LNCaP clone FGC (cell line): ENCODE measurements around the gene RAP1GDS1.
"Not testable (repeated sequence)": the region's sequence is repeated elsewhere in the genome, so short reads cannot be mapped to it uniquely, and the experiment has no call there.

Experiments used
- DNase-seq: peaks from one replicate; pipeline ENCODE4 v3.0.0-alpha.2; 2011; ENCODE audit warnings: low read depth
- H3K4me3 ChIP-seq: 2 replicates; pipeline ENCODE4 v1.5.1; 2011; ENCODE audit warnings: mild to moderate bottlenecking, low read depth, low read length, control low read depth
- TF ChIP-seq, protein P1 (sequence below): IDR thresholded peaks from 2 replicates; pipeline ENCODE4 v1.5.1; 2012; ENCODE audit warnings: mild to moderate bottlenecking; ENCODE audit not compliant: control insufficient read depth, insufficient read depth; ENCODE audit errors: extremely low read depth

Gene RAP1GDS1

DNA sequence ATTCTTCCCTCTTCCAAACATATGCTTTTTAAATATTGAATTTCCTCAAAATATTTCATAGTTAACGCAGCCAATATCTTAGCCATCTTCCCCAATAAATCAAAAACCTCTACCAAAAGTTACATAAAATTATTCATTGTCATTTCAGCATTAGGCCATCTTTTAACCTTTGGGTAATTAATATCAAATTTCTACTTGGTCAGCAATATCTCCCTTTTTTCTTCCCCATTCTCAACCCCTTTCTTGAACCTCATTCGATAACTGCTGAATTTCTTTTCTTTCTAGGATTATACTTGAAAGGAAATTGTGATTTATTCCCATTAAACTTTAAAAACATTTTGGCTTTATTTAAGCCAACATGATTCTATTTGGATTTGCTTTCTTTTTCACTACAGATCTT lies 65.0 kb downstream of the RAP1GDS1 start:
- no peak for DNase-seq
- no peak overlapping the region for H3K4me3 ChIP-seq
- TF ChIP-seq, protein P1, sequence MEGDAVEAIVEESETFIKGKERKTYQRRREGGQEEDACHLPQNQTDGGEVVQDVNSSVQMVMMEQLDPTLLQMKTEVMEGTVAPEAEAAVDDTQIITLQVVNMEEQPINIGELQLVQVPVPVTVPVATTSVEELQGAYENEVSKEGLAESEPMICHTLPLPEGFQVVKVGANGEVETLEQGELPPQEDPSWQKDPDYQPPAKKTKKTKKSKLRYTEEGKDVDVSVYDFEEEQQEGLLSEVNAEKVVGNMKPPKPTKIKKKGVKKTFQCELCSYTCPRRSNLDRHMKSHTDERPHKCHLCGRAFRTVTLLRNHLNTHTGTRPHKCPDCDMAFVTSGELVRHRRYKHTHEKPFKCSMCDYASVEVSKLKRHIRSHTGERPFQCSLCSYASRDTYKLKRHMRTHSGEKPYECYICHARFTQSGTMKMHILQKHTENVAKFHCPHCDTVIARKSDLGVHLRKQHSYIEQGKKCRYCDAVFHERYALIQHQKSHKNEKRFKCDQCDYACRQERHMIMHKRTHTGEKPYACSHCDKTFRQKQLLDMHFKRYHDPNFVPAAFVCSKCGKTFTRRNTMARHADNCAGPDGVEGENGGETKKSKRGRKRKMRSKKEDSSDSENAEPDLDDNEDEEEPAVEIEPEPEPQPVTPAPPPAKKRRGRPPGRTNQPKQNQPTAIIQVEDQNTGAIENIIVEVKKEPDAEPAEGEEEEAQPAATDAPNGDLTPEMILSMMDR = no peak

DNA sequence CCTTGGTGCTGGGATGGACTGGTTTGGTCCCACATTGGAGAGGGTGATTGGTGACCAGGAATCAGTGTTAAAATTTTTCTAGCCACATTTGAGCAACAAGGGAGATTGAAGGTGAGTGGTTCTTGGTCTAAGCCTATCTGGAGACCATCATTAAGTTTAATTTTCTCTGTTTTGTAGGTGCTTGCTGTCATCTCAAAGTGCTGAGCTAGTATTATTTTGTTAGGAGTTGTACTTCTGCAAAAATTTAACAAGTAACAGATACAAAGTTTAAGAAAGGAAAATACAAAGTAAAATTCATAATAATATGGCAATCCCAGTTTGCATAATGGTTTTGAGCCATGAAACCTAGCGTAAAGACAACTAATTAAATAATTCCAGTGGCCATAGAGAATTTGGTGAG lies 66.5 kb downstream of the RAP1GDS1 start:
- no peak overlapping the region for H3K4me3 ChIP-seq
- TF ChIP-seq, protein P1 = no peak
- DNase-seq = no peak

DNA sequence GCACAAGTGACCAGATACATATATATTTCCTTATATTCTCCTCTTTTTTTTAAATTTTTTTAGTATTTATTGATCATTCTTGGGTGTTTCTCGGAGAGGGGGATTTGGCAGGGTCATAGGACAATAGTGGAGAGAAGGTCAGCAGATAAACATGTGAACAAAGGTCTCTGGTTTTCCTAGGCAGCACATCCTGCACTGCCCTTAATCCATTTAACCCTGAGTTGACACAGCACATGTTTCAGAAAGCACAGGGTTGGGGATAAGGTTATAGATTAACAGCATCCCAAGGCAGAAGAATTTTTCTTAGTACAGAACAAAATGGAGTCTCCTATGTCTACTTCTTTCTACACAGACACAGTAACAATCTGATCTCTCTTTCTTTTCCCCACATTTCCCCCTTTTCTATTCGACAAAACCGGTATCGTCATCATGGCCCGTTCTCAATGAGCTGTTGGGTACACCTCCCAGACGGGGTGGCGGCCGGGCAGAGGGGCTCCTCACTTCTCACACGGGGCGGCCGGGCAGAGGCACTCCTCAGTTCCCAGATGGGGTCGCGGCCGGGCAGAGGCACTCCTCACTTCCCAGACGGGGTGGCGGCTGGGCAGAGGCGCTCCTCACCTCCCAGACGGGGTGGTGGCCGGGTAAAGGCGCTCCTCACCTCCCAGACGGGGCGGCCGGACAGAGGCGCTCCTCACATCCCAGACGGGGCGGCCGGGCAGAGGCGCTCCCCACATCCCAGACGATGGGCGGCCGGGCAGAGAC lies 68.9 kb downstream of the RAP1GDS1 start:
- DNase-seq = not testable (repeated sequence)

DNA sequence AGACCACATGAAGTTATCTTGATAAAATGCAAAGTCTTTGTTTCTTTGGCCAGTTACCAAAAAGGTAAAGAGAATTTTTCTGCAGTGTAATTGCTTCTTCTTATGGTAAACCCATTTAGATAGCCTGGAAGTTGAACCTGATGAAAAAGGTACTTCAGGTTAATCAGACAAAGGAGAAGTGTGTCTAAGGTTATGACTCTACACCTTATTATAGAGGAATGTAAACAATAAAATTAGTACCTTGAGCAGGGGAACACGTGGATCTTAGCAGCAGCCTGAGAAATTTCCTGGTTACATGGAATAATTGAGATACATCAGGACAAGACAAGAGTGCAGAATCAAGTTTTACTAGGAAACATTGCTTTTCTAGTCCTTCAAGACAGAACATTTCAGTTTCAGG lies 70.8 kb downstream of the RAP1GDS1 start:
- H3K4me3 ChIP-seq = no peak overlapping the region
- DNase-seq = no peak
- TF ChIP-seq, protein P1 = no peak

More for the DNA sequence above, 68.9 kb downstream of the RAP1GDS1 start:
- not testable (repeated sequence) for H3K4me3 ChIP-seq

DNA sequence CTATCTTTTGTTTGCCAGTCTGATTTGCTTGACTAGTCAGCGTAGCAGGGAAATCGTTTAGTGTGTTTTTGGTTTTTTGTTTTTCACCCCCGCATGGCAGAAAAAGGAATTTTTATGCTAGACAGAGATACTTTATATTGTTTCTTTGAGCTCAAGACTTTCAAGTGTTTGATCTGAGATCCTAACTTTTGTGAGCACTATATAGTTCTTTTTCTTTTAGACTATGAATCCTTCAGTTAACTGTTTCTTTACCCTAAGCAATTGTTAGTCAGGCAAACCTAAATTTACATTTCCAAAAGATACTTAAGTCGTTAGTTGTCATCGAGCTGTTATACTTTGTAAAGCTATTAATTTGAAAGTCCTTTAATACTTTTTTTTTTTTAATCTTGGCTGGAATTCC lies 73.3 kb downstream of the RAP1GDS1 start:
- TF ChIP-seq, protein P1 = no peak
- DNase-seq = no peak
- H3K4me3 ChIP-seq = no peak overlapping the region

DNA sequence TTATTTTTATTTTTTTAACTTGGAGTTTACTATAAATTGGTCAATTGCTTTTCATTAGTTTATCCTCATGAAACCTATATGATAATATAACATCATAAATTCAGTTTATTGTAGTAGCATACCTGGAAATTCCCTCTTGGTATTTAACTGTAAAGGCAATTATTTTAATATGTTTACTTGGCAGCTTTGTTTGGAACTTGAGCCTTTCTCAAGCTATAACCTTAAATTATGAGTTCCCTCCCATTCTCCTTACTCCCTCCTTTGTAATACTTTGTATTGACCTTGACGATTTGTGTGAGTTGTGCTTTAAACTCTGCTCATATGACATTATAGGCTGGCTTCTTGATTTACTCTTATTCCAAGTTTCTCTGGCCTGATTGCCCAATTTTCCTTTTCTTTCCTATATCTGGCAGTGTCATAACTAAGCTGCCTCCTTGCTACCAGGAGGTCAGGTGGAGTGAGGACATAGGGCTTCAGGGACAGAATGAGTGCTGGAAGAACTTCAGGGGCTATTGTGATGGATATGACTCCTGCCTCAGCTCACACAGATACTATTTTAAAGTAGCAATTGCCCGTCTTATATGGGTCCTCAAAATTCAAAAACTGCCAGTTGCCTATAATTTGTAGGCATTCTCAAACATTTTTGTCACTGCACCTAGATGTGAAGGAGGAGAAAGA lies 77.7 kb downstream of the RAP1GDS1 start:
- peak; percentile 73 for DNase-seq
- no peak overlapping the region for H3K4me3 ChIP-seq
- TF ChIP-seq, protein P1 = no peak

DNA sequence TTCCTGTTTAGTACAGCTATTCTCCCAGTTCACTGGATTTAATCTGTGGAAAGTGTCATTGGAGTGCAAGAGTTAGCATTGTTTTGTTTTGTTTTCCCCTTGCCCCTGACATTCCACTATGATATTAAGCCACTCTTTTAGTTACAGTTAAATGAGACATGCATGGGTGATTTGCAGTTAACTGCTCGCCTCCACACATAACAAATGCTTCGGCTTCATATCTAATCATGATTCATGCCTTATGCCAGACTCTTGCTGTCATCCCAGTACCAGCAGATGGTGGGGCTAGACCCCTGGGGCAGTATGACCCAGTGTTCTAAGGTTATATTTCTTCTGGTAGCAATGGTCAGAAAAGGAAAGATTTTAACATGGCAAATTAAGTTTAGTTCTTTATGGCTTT lies 80.1 kb downstream of the RAP1GDS1 start:
- no peak for DNase-seq

More for the DNA sequence above, 80.1 kb downstream of the RAP1GDS1 start:
- TF ChIP-seq, protein P1 = no peak
- no peak overlapping the region for H3K4me3 ChIP-seq
